OCI-LY7 (cell line): ENCODE measurements around the gene TMPRSS3. TPM values are rescaled to one million over a fixed set of nuclear protein-coding genes. Genes with fewer than 3 reads are reported as not detected.

Experiments
- BruUV-seq: library from RNA; stranded (reverse); fragments of 400-500 nt; replicated peaks from 2 replicates; lab custom pipeline; 2021; lab: Mats Ljungman, UMichigan
- CTCF ChIA-PET: fragments of 300-600 bp; sonication (Branson Sonifier 250); formaldehyde crosslinking; loops from one replicate; lab custom pipeline; 2022; ENCODE audit warnings: antibody characterized with exemption; ENCODE audit not compliant: unreplicated experiment; lab: Charles Lee
- POLR2A ChIA-PET: fragments of 300-600 bp; sonication (Branson Sonifier 250); formaldehyde crosslinking; loops from one replicate; lab custom pipeline; 2022; ENCODE audit warnings: antibody characterized with exemption; lab: Charles Lee
- DNase-seq: peaks from one replicate; pipeline ENCODE4 v3.0.0-alpha.2; 2015; ENCODE audit warnings: low spot score
- H2AFZ ChIP-seq: fragments of 200-600 bp; sonication (generic), shearing (Covaris generic); 2 replicates; pipeline ENCODE4 v1.6.1; 2014; ENCODE audit warnings: mild to moderate bottlenecking, antibody characterized with exemption, low read length, moderate library complexity
- H3K27ac ChIP-seq: fragments of 200-600 bp; sonication (generic); 2 replicates; pipeline ENCODE4 v1.5.1; 2014; ENCODE audit warnings: mixed run types, low read depth, mild to moderate bottlenecking, moderate library complexity, low read length, inconsistent platforms; ENCODE audit not compliant: poor library complexity, severe bottlenecking
- H3K36me3 ChIP-seq: fragments of 200-600 bp; sonication (generic); 2 replicates; pipeline ENCODE4 v1.6.1; 2014; ENCODE audit warnings: mild to moderate bottlenecking, antibody characterized with exemption, low read length, moderate library complexity, mixed read lengths; ENCODE audit not compliant: insufficient read depth
- H3K4me1 ChIP-seq: fragments of 200-600 bp; sonication (generic); 2 replicates; pipeline ENCODE4 v1.5.1; 2014; ENCODE audit warnings: mild to moderate bottlenecking, low read length; ENCODE audit not compliant: insufficient read depth, poor library complexity, severe bottlenecking
- H3K4me2 ChIP-seq: fragments of 200-600 bp; sonication (generic); 2 replicates; pipeline ENCODE4 v1.6.1; 2014; ENCODE audit warnings: mild to moderate bottlenecking, low read length
- H3K4me3 ChIP-seq: fragments of 200-600 bp; sonication (generic); 2 replicates; pipeline ENCODE4 v1.5.1; 2014; ENCODE audit warnings: mild to moderate bottlenecking, low read depth, low read length; ENCODE audit not compliant: poor library complexity, severe bottlenecking
- H3K79me2 ChIP-seq: fragments of 200-600 bp; sonication (generic); 2 replicates; pipeline ENCODE4 v1.6.1; 2016; ENCODE audit warnings: low read depth, mild to moderate bottlenecking, low read length, moderate library complexity, mixed read lengths; ENCODE audit not compliant: insufficient read depth
- H3K9me2 ChIP-seq: fragments of 200-600 bp; sonication (generic); 2 replicates; pipeline ENCODE4 v1.6.1; 2016; ENCODE audit warnings: mild to moderate bottlenecking, low read length, mixed read lengths; ENCODE audit not compliant: insufficient read depth
- H3K9me3 ChIP-seq: fragments of 200-600 bp; sonication (generic); 2 replicates; pipeline ENCODE4 v1.6.1; 2014; ENCODE audit warnings: mild to moderate bottlenecking, mixed run types, low read length, mixed read lengths
- H4K20me1 ChIP-seq: fragments of 200-600 bp; sonication (generic); 2 replicates; pipeline ENCODE4 v1.6.1; 2014; ENCODE audit warnings: mild to moderate bottlenecking, antibody characterized with exemption, low read length, moderate library complexity, mixed read lengths; ENCODE audit not compliant: insufficient read depth
- EZH2phosphoT487 ChIP-seq: fragments of 200-600 bp; sonication (generic); IDR thresholded peaks from 2 replicates; pipeline ENCODE4 v1.6.1; 2018; ENCODE audit warnings: low read depth, borderline replicate concordance, mild to moderate bottlenecking, mixed run types, antibody characterized with exemption, low read length, moderate library complexity, mixed read lengths
- intact Hi-C: fragments of 100-400 bp; cut with micrococcal nuclease; formaldehyde crosslinking; loops from one replicate; pipeline ENCODE4 v1.10.0; 2022; ENCODE audit not compliant: unreplicated experiment
- total RNA-seq, 2 experiments: library from RNA; depleted of rRNA in 1 of 2; stranded (reverse); fragments of >200 nt in 1 of 2; shearing (Covaris generic) in 1 of 2; gene quantifications; 2 replicates each; pipeline ENCODE4 v1.2.3, GENCODE V29; 2014 to 2022
- TF ChIP-seq, protein P1 (sequence below): fragments of 200-600 bp; sonication (generic); conservative IDR thresholded peaks from 2 replicates; pipeline ENCODE4 v1.5.1; 2014; ENCODE audit warnings: mild to moderate bottlenecking, antibody characterized with exemption, low read length, moderate library complexity, mixed read lengths

Gene TMPRSS3
- total RNA-seq, 2 experiments from 2014 or later: not detected

DNA sequence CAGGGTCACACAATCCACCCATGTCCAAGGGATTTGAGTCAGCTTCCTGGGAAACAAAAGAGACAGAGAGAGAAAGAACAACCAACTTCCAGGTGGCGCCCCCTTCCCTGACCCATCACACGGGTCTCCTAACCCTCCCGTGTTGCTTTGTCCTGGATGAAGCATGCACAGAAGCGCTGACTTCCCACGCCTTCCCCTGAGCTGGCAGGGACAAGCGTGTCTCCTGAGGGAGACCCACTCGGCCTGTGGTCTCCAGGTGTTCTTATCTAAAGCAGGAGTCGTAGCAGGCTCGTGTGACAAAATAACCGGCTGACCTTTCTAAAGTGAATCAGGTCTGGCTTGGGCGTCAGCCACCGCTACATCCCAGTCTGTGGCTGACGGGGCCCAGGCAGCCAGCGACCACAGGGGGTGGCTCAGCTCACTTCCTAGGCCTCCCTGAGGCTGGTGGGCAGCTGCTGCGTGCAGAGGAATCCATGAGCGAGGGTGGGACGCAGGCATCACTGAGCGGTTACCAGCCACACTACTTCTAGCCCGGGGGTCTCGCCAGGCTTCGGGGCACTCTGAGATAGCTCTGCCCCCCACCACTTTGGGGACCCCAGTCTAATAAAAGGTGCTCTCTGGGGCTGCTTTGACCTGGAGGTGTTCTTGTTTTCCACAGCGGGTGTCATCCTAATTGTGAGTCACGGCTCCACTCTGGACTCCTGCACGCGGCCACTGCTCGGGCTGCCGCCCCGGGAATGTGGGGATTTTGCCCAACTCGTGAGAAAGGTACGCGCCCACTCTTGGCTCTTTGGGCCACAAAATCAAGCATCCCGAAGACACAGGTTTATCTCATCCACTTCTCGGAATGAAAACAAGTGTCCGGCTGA lies 48.3 kb upstream of the TMPRSS3 start:
- intact Hi-C loops: no loop called here
- DNase-seq: no peak
- no TSS peak for BruUV-seq
- POLR2A ChIA-PET: no interaction called here
- no peak overlapping the region for H3K27ac ChIP-seq
- H3K79me2 ChIP-seq: no peaks in the 10 kb centered on the region
- H3K36me3 ChIP-seq: no peaks in the 10 kb centered on the region
- H4K20me1 ChIP-seq: no peaks in the 10 kb centered on the region
- H3K9me2 ChIP-seq: no peaks in the 10 kb centered on the region
- no peaks in the 10 kb centered on the region for H3K9me3 ChIP-seq
- no peak for TF ChIP-seq EZH2phosphoT487
- TF ChIP-seq, protein P1, sequence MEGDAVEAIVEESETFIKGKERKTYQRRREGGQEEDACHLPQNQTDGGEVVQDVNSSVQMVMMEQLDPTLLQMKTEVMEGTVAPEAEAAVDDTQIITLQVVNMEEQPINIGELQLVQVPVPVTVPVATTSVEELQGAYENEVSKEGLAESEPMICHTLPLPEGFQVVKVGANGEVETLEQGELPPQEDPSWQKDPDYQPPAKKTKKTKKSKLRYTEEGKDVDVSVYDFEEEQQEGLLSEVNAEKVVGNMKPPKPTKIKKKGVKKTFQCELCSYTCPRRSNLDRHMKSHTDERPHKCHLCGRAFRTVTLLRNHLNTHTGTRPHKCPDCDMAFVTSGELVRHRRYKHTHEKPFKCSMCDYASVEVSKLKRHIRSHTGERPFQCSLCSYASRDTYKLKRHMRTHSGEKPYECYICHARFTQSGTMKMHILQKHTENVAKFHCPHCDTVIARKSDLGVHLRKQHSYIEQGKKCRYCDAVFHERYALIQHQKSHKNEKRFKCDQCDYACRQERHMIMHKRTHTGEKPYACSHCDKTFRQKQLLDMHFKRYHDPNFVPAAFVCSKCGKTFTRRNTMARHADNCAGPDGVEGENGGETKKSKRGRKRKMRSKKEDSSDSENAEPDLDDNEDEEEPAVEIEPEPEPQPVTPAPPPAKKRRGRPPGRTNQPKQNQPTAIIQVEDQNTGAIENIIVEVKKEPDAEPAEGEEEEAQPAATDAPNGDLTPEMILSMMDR: no peak
- H3K4me3 ChIP-seq: no peak overlapping the region
- no peak overlapping the region for H2AFZ ChIP-seq
- no peak overlapping the region for H3K4me2 ChIP-seq
- H3K4me1 ChIP-seq: no peaks in the 10 kb centered on the region
- CTCF ChIA-PET: interaction anchor here (0.6 kb wide), 1 partner anchor 812 kb away, joined by 4 read pairs; no protein-coding TSS in a partner anchor

- no peak overlapping the region for H3K4me2 ChIP-seq
- DNase-seq: no peak
- no peaks in the 10 kb centered on the region for H3K9me2 ChIP-seq
- H3K36me3 ChIP-seq: no peaks in the 10 kb centered on the region
- H3K4me3 ChIP-seq: no peak overlapping the region
- no peaks in the 10 kb centered on the region for H3K79me2 ChIP-seq
- TF ChIP-seq EZH2phosphoT487: no peak
- TF ChIP-seq, protein P1: no peak
- H3K27ac ChIP-seq: no peak overlapping the region
- no peak overlapping the region for H2AFZ ChIP-seq
- no peaks in the 10 kb centered on the region for H4K20me1 ChIP-seq
- CTCF ChIA-PET: no interaction called here
- no peaks in the 10 kb centered on the region for H3K9me3 ChIP-seq
- intact Hi-C loops: no loop called here
- no peaks in the 10 kb centered on the region for H3K4me1 ChIP-seq
- POLR2A ChIA-PET: no interaction called here
- BruUV-seq: no TSS peak
These were observed 47.4 kb upstream of the TMPRSS3 start for GRCh38 chr21:42443181-42443785.
